ENCODE results near the gene COL6A3. TPM values are rescaled to one million over a fixed set of nuclear protein-coding genes. Genes with fewer than 3 reads are reported as not detected.
"Not testable (repeated sequence)": the region's sequence is repeated elsewhere in the genome, so short reads cannot be mapped to it uniquely, and the experiment has no call there.

COL6A3 gene
- total RNA-seq, 1 donor from 2014 or later = 143 TPM

GRCh38 chr2:237412646-237412987 lies 1.3 kb downstream of the COL6A3 start:
- Mint-ChIP-seq H3K9me3 (ENCODE audit: unreplicated experiment) (no peaks in the 10 kb centered on the region), H3K27me3 (ENCODE audit: unreplicated experiment) (no peaks in the 10 kb centered on the region), H3K27ac (ENCODE audit: unreplicated experiment) (peak overlapping the region; percentile 80), H3K36me3 (ENCODE audit: unreplicated experiment) (peaks cover 3% of the 10 kb centered on the region), H3K4me3 (ENCODE audit: unreplicated experiment) (peak overlapping the region; percentile 78), H3K4me1 (ENCODE audit: unreplicated experiment) (peaks cover 64% of the 10 kb centered on the region)
- DNase-seq (ENCODE audit: extremely low spot score, unreplicated experiment) = no peak
- TF ChIP-seq CTCF (IDR thresholded peaks at IDR 0.05) = no peak

- peaks cover 3% of the 10 kb centered on the region for H3K36me3 Mint-ChIP-seq (ENCODE audit: unreplicated experiment)
- no peaks in the 10 kb centered on the region for H3K9me3 Mint-ChIP-seq (ENCODE audit: unreplicated experiment)
- DNase-seq (ENCODE audit: extremely low spot score, unreplicated experiment) = no peak
- TF ChIP-seq CTCF (IDR thresholded peaks at IDR 0.05) = no peak
- peak overlapping the region; percentile 80 for H3K27ac Mint-ChIP-seq (ENCODE audit: unreplicated experiment)
- peak overlapping the region; percentile 78 for H3K4me3 Mint-ChIP-seq (ENCODE audit: unreplicated experiment)
- no peaks in the 10 kb centered on the region for H3K27me3 Mint-ChIP-seq (ENCODE audit: unreplicated experiment)
- H3K4me1 Mint-ChIP-seq (ENCODE audit: unreplicated experiment) = peaks cover 66% of the 10 kb centered on the region
These were observed 2.1 kb downstream of the COL6A3 start for GRCh38 chr2:237411683-237412423.

- no peak overlapping the region for H3K27ac Mint-ChIP-seq (ENCODE audit: unreplicated experiment)
- no peak for DNase-seq (ENCODE audit: extremely low spot score, unreplicated experiment)
- TF ChIP-seq CTCF (IDR thresholded peaks at IDR 0.05) = no peak
- peaks cover 3% of the 10 kb centered on the region for H3K36me3 Mint-ChIP-seq (ENCODE audit: unreplicated experiment)
- H3K4me1 Mint-ChIP-seq (ENCODE audit: unreplicated experiment) = peaks cover 70% of the 10 kb centered on the region
- no peaks in the 10 kb centered on the region for H3K9me3 Mint-ChIP-seq (ENCODE audit: unreplicated experiment)
- no peaks in the 10 kb centered on the region for H3K27me3 Mint-ChIP-seq (ENCODE audit: unreplicated experiment)
- peak overlapping the region; percentile 78 for H3K4me3 Mint-ChIP-seq (ENCODE audit: unreplicated experiment)
These were observed 2.8 kb downstream of the COL6A3 start for GRCh38 chr2:237411092-237411601.

GRCh38 chr2:237409263-237409662 lies 4.7 kb downstream of the COL6A3 start:
- not testable (repeated sequence) for H3K9me3 Mint-ChIP-seq (ENCODE audit: unreplicated experiment); H3K27ac Mint-ChIP-seq (ENCODE audit: unreplicated experiment); H3K4me3 Mint-ChIP-seq (ENCODE audit: unreplicated experiment); H3K27me3 Mint-ChIP-seq (ENCODE audit: unreplicated experiment); DNase-seq (ENCODE audit: extremely low spot score, unreplicated experiment); H3K36me3 Mint-ChIP-seq (ENCODE audit: unreplicated experiment)
- H3K4me1 Mint-ChIP-seq (ENCODE audit: unreplicated experiment) = peaks cover 68% of the 10 kb centered on the region

GRCh38 chr2:237408335-237409000 lies 5.5 kb downstream of the COL6A3 start:
- Mint-ChIP-seq H3K36me3 (ENCODE audit: unreplicated experiment) (peaks cover 3% of the 10 kb centered on the region), H3K27me3 (ENCODE audit: unreplicated experiment) (no peaks in the 10 kb centered on the region), H3K4me3 (ENCODE audit: unreplicated experiment) (peak overlapping the region; percentile 14), H3K27ac (ENCODE audit: unreplicated experiment) (peak overlapping the region; percentile 78), H3K4me1 (ENCODE audit: unreplicated experiment) (peaks cover 64% of the 10 kb centered on the region), H3K9me3 (ENCODE audit: unreplicated experiment) (no peaks in the 10 kb centered on the region)
- TF ChIP-seq CTCF (IDR thresholded peaks at IDR 0.05) = no peak
- no peak for DNase-seq (ENCODE audit: extremely low spot score, unreplicated experiment)
